Adrenal gland (tissue), 12 donors: Measurements from ENCODE around the gene EZH2. TPM values are rescaled to one million over a fixed set of nuclear protein-coding genes. Genes with fewer than 3 reads are reported as not detected.

Experiments
- DNase-seq, 7 donors: peaks; one replicate each; pipeline ENCODE4 v3.0.0-alpha.2; 2019 to 2020
- H3K27ac ChIP-seq, 5 donors: fragments of 200-600 bp; sonication (generic) in 4 of 5; 1 replicate in 3 of 5; 2 replicates in 2 of 5; pipeline versions ENCODE4 v1.5.1 to v1.8.0; 2016 to 2020; ENCODE audit warnings: mild to moderate bottlenecking in 1 of 5
- H3K27me3 ChIP-seq: fragments of 200-600 bp; 2 replicates; pipeline ENCODE4 v1.8.0; 2021
- H3K36me3 ChIP-seq, 2 donors: fragments of 200-600 bp; replicated peaks in 1 of 2; 1 replicate in 1 of 2; 2 replicates in 1 of 2; pipeline versions ENCODE4 v1.5.1 to v1.8.0; 2018 to 2022
- H3K4me1 ChIP-seq, 2 donors: fragments of 200-600 bp; replicated peaks in 1 of 2; 1 replicate in 1 of 2; 2 replicates in 1 of 2; pipeline versions ENCODE4 v1.5.1 to v1.8.0; 2018 to 2021
- H3K4me3 ChIP-seq, 4 donors: fragments of 200-600 bp; sonication (generic) in 3 of 4; one replicate each; pipeline ENCODE4 v1.5.1; 2016 to 2018
- H3K9me3 ChIP-seq, 3 donors: fragments of 200-600 bp; sonication (generic) in 1 of 3; replicated peaks in 1 of 3; 1 replicate in 2 of 3; 2 replicates in 1 of 3; pipeline versions ENCODE4 v1.5.1 to v1.8.0; 2016 to 2021
- CTCF ChIP-seq, 6 experiments: fragments of 450-650 bp in 4 of 6; fragments of 200-600 bp in 2 of 6; sonication (generic) in 1 of 6; IDR thresholded peaks; 1 replicate in 5 of 6; 2 replicates in 1 of 6; pipeline versions ENCODE4 v1.5.1 to v1.8.0; 2016 to 2021; ENCODE audit warnings: antibody characterized with exemption in 6 of 6, mild to moderate bottlenecking in 2 of 6, moderate library complexity in 1 of 6
- POLR2A ChIP-seq, 2 donors: fragments of 450-650 bp; IDR thresholded peaks; one replicate each; pipeline ENCODE4 v1.6.1; 2017; ENCODE audit warnings: antibody characterized with exemption in 2 of 2, mild to moderate bottlenecking in 2 of 2, moderate library complexity in 1 of 2
- WGBS, 4 donors: extraction: QIAGEN DNeasy Blood & Tissue Kit in 2 of 4; methylation state at CpG; one replicate each; pipeline versions ENCODE4 v1.1.5 to v1.1.7; 2013 to 2017; 5-methylcytosine and 5-hydroxymethylcytosine counted together
- intact Hi-C, 2 donors: fragments of 100-400 bp; cut with DNase I; formaldehyde crosslinking; loops; one replicate each; pipeline versions ENCODE4 v1.14.1 to v1.15.0; 2022 to 2023
- polyA plus RNA-seq, 3 donors: library from polyadenylated mRNA; stranded (reverse); fragments of 200-250 nt in 2 of 3; fragments of 350-450 nt in 1 of 3; fragmentation: Illumina TruSeq in 1 of 3; extraction: RNeasy Lipid Tissue Mini Kit (QIAGEN cat#74804) in 1 of 3; gene quantifications; one replicate each; pipeline ENCODE4 v1.2.3, GENCODE V29; 2013 to 2014
- total RNA-seq, 9 donors: library from RNA; depleted of rRNA in 4 of 9; stranded (reverse); fragments of >200 nt in 4 of 9; fragments of 120-200 nt in 1 of 9; fragmentation: NEBNext Ultra II Directional in 1 of 9; extraction: Animal tissue kit (Norgen Biotek cat#: 25700) in 1 of 9; gene quantifications; one replicate each; pipeline versions ENCODE4 v1.1.0 to v1.2.4, GENCODE V29; 2013 to 2023
- donor health status: healthy with polysubstance abuse.
- donor health status: Bipolar disorder and iron deficiency.
- donor health status: DM: yes; HTN: yes; CAD: no.
- donor health status: DM: no; HTN: no; CAD: no.
- donor health status: DM: no; HTN: no; CAD: no.
- donor health status: DM: yes; HTN: yes; CAD: no.

Gene EZH2
- total and polyA plus RNA-seq, 12 donors: 0.61 to 11.6 (median 2.3) TPM

GRCh38 chr7:148877517-148877916 lies 6.6 kb downstream of the EZH2 start:
- H3K9me3 ChIP-seq: no peaks in the 10 kb centered on the region
- no peak for DNase-seq
- no peak overlapping the region for H3K27ac ChIP-seq
- intact Hi-C loops: no loop called here
- no peak overlapping the region for H3K4me3 ChIP-seq
- no peaks in the 10 kb centered on the region for H3K36me3 ChIP-seq
- WGBS, 4 donors: 79 to 89% (median 82%) methylated on average over 1 of the region's 1 CpG
- peaks cover 0 to 2% of the 10 kb centered on the region in 2 donors for H3K4me1 ChIP-seq
- no peaks in the 10 kb centered on the region for H3K27me3 ChIP-seq
- no peak for TF ChIP-seq POLR2A (IDR thresholded peaks at IDR 0.05)
- TF ChIP-seq CTCF (IDR thresholded peaks at IDR 0.05): no peak

- H3K4me3 ChIP-seq: no peak overlapping the region
- intact Hi-C loops: no loop called here
- no peaks in the 10 kb centered on the region for H3K36me3 ChIP-seq
- no peak for DNase-seq
- no peak for TF ChIP-seq POLR2A (IDR thresholded peaks at IDR 0.05)
- no peak for TF ChIP-seq CTCF (IDR thresholded peaks at IDR 0.05)
- H3K9me3 ChIP-seq: peaks cover 0 to 6% (median 0%) of the 10 kb centered on the region in 3 donors
- H3K4me1 ChIP-seq: peaks cover 0 to 3% of the 10 kb centered on the region in 2 donors
- H3K27ac ChIP-seq: no peak overlapping the region
- no peaks in the 10 kb centered on the region for H3K27me3 ChIP-seq
These were observed 11.9 kb downstream of the EZH2 start for GRCh38 chr7:148872188-148872587.

GRCh38 chr7:148871551-148871950 lies 12.5 kb downstream of the EZH2 start:
- TF ChIP-seq CTCF (IDR thresholded peaks at IDR 0.05) (no peak), POLR2A (IDR thresholded peaks at IDR 0.05) (no peak)
- Histone ChIP-seq H3K36me3 (no peaks in the 10 kb centered on the region), H3K27ac (no peak overlapping the region), H3K27me3 (no peaks in the 10 kb centered on the region), H3K4me3 (no peak overlapping the region), H3K4me1 (peaks cover 0 to 3% of the 10 kb centered on the region in 2 donors), H3K9me3 (peaks cover 0 to 7% (median 0%) of the 10 kb centered on the region in 3 donors)
- WGBS, 4 donors: 88 to 100% (median 99%) methylated on average over 5 of the region's 5 CpGs
- no peak for DNase-seq
- intact Hi-C loops: no loop called here

- H3K4me1 ChIP-seq: peaks cover 0 to 3% of the 10 kb centered on the region in 2 donors
- DNase-seq: no peak
- no peaks in the 10 kb centered on the region for H3K36me3 ChIP-seq
- TF ChIP-seq CTCF (IDR thresholded peaks at IDR 0.05): no peak
- TF ChIP-seq POLR2A (IDR thresholded peaks at IDR 0.05): no peak
- no peaks in the 10 kb centered on the region for H3K27me3 ChIP-seq
- H3K4me3 ChIP-seq: no peak overlapping the region
- H3K9me3 ChIP-seq: peaks cover 0 to 7% (median 0%) of the 10 kb centered on the region in 3 donors
- intact Hi-C loops: no loop called here
- H3K27ac ChIP-seq: no peak overlapping the region
- WGBS, 4 donors: 91 to 97% (median 95%) methylated on average over 3 of the region's 3 CpGs
These were observed 13.1 kb downstream of the EZH2 start for GRCh38 chr7:148871030-148871429.
